Activated CD8-positive, alpha-beta memory T cell treated with anti-CD3 and anti-CD28 coated beads, Interleukin-2, amount 10 ng/mL, durations not matched to agents 7 days and 5 days (primary cell): ENCODE data around the gene EXOC6B. TPM values are rescaled to one million over a fixed set of nuclear protein-coding genes. Genes with fewer than 3 reads are reported as not detected.

Experiments
- ATAC-seq: fragments of 150-1000 bp; cut with Tn5 transposase; one replicate; pipeline ENCODE4 v1.10.0; 2021; ENCODE audit warnings: moderate library complexity
- CTCF ChIA-PET: fragments of 350-600 bp; sonication (Branson Sonifier 250); formaldehyde crosslinking; loops from one replicate; lab custom pipeline; 2021; ENCODE audit warnings: antibody characterized with exemption; lab: Charles Lee
- DNase-seq: peaks from one replicate; pipeline ENCODE4 v3.0.0-alpha.2; 2020
- H3K27ac Mint-ChIP-seq: one replicate; pipeline ENCODE4 v1.8.0; 2021; ENCODE audit warnings: mild to moderate bottlenecking, mixed read lengths
- H3K27me3 Mint-ChIP-seq: one replicate; pipeline ENCODE4 v1.8.0; 2021; ENCODE audit warnings: mixed read lengths
- H3K36me3 Mint-ChIP-seq: one replicate; pipeline ENCODE4 v1.8.0; 2021; ENCODE audit warnings: mild to moderate bottlenecking, mixed read lengths
- H3K4me1 Mint-ChIP-seq: one replicate; pipeline ENCODE4 v1.8.0; 2021; ENCODE audit warnings: mixed read lengths
- H3K4me3 Mint-ChIP-seq: one replicate; pipeline ENCODE4 v1.8.0; 2021; ENCODE audit warnings: mild to moderate bottlenecking, moderate library complexity, mixed read lengths
- H3K9me3 Mint-ChIP-seq: one replicate; pipeline ENCODE4 v1.8.0; 2022; ENCODE audit warnings: low read depth, mixed read lengths
- total RNA-seq, 2 experiments: library from RNA; stranded (reverse); gene quantifications; one replicate each; pipeline ENCODE4 v1.2.3, GENCODE V29; 2021

The EXOC6B gene
- total RNA-seq, 2 experiments from 2014 or later: 14.1 to 22.8 TPM

DNA sequence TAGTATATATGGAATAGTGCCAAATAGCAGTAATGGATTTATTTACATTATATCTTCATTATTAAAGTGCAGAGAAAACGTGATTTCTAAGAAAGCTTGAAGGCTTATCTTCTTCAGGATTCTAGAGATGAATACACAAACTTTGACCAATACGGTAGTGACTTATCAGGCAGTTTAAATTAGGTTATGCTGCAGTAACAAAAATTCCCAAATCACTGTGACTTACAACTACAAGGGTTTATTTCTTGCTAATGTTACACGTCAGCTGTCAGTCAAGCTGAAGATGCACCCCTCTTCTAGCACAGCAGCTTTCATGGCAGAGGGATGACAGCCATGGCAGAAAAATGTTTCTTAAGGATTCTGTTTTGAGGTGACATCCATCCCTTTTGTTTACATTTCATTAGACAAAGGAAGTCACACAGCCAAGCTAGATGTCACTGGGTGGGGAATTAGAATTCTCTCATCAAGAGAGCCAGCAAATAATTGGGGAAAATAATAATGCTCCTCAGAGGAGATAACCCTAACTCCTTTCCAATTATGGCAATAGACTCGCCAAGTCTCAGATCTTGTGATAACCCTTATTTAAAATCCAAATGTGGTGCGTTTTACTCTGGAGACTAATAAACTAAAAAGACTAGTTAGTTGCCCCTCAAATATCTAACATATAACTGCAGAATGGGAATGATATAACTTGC is 409.9 kb downstream of the EXOC6B start:
- no peaks in the 10 kb centered on the region for H3K4me1 Mint-ChIP-seq
- ATAC-seq (no peak), DNase-seq (no peak)
- no peaks in the 10 kb centered on the region for H3K27me3 Mint-ChIP-seq
- no peak overlapping the region for H3K27ac Mint-ChIP-seq
- H3K9me3 Mint-ChIP-seq: peaks cover 3% of the 10 kb centered on the region
- CTCF ChIA-PET: no interaction called here
- peaks cover under 1% of the 10 kb centered on the region for H3K36me3 Mint-ChIP-seq
- no peak overlapping the region for H3K4me3 Mint-ChIP-seq

DNA sequence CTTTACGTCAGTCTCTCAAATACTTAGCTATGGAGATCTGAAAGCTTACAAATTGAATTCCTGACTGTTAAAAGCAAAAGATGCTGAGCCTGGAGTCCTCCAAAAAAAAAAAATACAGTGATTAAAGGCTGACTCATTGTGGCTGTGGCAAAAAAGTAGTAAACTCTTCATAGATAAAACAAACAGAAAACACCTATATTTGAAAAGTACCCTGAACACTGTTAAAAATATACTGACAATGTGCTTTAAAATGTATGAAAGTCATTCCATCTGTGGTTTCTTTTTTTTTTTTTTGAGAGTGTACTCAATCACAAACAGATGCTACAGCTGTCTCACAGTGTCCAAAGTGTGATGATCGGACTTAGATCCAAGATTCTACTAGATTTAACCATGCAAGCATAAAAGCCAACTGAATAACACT is 410.6 kb downstream of the EXOC6B start:
- Mint-ChIP-seq H3K27me3 (no peaks in the 10 kb centered on the region), H3K27ac (no peak overlapping the region), H3K36me3 (no peaks in the 10 kb centered on the region), H3K4me3 (no peak overlapping the region), H3K9me3 (peaks cover 3% of the 10 kb centered on the region), H3K4me1 (no peaks in the 10 kb centered on the region)
- CTCF ChIA-PET: no interaction called here
- ATAC-seq: no peak
- DNase-seq: no peak

DNA sequence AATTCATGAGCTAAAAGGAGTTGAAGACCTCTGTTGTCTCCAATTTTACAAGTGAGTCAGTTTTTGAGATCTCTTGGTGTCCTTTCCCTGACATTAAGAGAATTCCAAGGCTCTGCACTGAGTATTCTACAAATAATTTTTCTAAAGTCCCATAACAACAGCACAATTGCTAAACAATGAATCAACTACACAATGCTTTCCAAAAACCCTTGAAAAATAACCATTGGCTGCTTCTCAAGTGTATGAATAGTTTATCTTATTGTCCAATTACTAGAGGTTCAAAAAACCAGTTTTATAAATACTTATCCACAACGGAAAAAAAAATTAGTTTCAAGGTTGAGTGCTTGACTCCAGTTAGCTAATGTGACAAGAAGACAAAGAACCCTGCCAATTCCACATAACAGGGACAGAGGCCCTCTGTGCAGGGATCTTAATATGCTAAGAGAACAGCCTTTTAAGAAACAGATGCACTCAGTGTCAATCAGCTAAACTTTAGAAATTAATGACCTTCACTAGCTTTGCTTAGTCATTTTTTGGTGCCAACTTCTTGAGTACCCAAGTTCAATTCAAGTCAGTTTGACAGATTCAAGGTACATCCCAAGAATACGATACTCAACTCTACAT is 411.6 kb downstream of the EXOC6B start:
- H3K4me1 Mint-ChIP-seq: no peaks in the 10 kb centered on the region
- ATAC-seq (no peak), DNase-seq (no peak)
- no peaks in the 10 kb centered on the region for H3K27me3 Mint-ChIP-seq
- peaks cover 1% of the 10 kb centered on the region for H3K36me3 Mint-ChIP-seq
- no peak overlapping the region for H3K27ac Mint-ChIP-seq
- CTCF ChIA-PET: no interaction called here
- peaks cover 3% of the 10 kb centered on the region for H3K9me3 Mint-ChIP-seq
- H3K4me3 Mint-ChIP-seq: no peak overlapping the region

DNA sequence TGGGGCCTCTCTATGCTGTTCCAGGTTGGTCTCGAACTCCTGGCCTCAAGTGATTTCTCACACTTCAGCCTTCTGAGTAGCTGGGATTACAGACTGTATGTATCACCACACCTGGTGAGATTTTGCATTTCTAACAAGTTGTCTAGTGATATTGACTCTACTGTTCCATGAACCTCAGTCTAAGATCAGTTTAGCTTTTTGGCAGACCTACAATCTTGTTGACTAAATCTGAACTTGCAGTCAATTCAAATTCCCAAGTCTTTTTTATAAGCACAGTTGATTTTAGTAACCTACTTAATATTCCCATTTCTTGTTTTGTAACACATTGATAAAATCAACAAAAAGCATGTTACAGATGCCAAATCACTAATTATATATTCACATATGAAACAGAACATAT is 412.1 kb downstream of the EXOC6B start:
- ATAC-seq (no peak), DNase-seq (no peak)
- Mint-ChIP-seq H3K4me1 (no peaks in the 10 kb centered on the region), H3K9me3 (peaks cover 3% of the 10 kb centered on the region), H3K4me3 (no peak overlapping the region), H3K27me3 (no peaks in the 10 kb centered on the region), H3K27ac (no peak overlapping the region), H3K36me3 (peaks cover 1% of the 10 kb centered on the region)
- CTCF ChIA-PET: no interaction called here

DNA sequence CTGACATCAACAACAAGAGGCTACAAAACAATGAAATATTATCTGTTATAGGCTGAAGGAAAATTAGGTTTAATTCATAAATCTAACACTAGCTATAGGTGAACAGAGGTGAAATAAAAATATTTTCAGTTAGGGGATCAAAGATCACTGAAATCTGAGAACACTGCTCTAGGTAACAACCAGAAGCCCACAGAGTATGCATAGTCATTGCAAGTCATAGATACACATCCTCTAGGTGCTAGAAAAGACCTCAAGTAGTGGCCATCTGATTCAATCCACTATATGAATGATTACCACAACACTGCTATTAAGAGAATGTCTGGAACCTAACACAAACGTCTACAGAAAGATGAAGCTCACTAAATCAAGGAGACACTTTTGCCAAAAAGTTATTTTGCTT is 413.6 kb downstream of the EXOC6B start:
- ATAC-seq: no peak
- H3K4me3 Mint-ChIP-seq: no peak overlapping the region
- CTCF ChIA-PET: no interaction called here

DNA sequence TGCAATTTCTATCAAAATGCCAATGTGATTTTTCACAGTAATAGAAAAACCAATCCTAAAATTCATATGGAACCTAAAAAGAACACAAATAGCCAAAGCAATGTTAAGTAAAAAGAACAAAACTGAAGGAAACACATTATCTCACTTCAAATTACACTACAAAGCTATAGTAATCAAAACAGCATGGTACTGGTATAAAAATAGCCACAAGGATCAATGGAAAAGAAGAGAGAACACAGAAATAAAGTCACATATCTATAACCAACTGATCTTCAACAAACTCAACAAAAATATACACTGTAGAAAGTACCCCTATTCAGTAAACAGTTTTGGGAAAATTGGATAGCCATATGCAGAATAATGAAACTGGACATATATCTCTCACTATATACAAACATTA is 426.0 kb downstream of the EXOC6B start:
- Mint-ChIP-seq H3K4me1 (no peaks in the 10 kb centered on the region), H3K27ac (no peak overlapping the region), H3K4me3 (no peak overlapping the region), H3K36me3 (peaks cover 2% of the 10 kb centered on the region), H3K9me3 (peaks cover 8% of the 10 kb centered on the region), H3K27me3 (no peaks in the 10 kb centered on the region)
- DNase-seq (no peak), ATAC-seq (no peak)
- CTCF ChIA-PET: no interaction called here

More for the DNA sequence above, 413.6 kb downstream of the EXOC6B start:
- peaks cover 1% of the 10 kb centered on the region for H3K36me3 Mint-ChIP-seq
- H3K27me3 Mint-ChIP-seq: no peaks in the 10 kb centered on the region
- H3K27ac Mint-ChIP-seq: no peak overlapping the region
- no peaks in the 10 kb centered on the region for H3K4me1 Mint-ChIP-seq
- peaks cover 3% of the 10 kb centered on the region for H3K9me3 Mint-ChIP-seq
- no peak for DNase-seq

DNA sequence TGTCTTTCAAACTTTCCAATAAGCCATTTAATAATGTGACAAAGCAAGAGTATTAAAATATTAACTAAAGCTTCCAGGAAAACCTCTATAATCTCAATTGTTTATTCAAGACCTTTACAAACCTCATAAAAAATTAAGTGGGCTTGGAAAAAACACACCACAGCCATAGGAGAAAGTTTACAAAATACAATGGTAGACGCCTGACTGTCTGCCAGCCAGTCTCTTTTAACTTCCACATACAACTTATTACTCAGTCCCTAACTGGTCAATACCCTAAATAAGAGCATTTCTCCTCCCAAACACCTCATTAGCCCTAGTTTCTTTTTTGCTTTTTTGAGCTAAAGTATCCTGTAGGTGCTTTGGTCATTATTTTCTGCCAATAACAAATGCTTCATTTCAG is 430.7 kb downstream of the EXOC6B start:
- ATAC-seq (no peak), DNase-seq (no peak)
- Mint-ChIP-seq H3K4me1 (no peaks in the 10 kb centered on the region), H3K9me3 (peaks cover 8% of the 10 kb centered on the region), H3K27ac (no peak overlapping the region), H3K27me3 (no peaks in the 10 kb centered on the region), H3K36me3 (no peaks in the 10 kb centered on the region), H3K4me3 (no peak overlapping the region)
- CTCF ChIA-PET: no interaction called here

DNA sequence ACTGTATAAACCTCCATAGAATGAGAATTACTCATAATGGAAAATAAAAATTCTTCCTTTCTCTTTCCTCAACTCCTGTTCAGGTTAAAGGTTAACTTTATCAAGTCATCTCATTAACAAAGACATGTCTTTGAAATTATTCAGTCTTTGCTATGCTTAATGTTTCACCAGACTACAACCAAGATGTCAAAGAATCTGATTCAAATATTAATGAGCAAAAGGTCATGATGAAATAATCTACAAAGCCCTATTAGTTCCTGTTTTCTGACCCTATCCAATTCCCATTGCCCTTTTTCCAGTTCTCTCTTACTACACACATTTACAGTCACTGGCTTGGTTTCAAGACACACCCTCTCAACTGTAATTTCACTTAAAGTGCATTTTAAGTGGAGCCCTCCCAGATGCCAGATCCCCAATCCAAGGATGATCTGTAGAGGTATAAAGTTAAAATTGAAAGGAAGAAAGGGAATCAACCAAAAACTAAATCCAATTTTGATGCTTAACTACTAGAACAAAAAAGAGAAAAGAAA is 431.2 kb downstream of the EXOC6B start:
- H3K27me3 Mint-ChIP-seq: no peaks in the 10 kb centered on the region
- CTCF ChIA-PET: no interaction called here
- no peak overlapping the region for H3K27ac Mint-ChIP-seq
- DNase-seq (no peak), ATAC-seq (no peak)
- H3K36me3 Mint-ChIP-seq: no peaks in the 10 kb centered on the region
- H3K9me3 Mint-ChIP-seq: peaks cover 9% of the 10 kb centered on the region
- no peak overlapping the region for H3K4me3 Mint-ChIP-seq
- H3K4me1 Mint-ChIP-seq: no peaks in the 10 kb centered on the region

DNA sequence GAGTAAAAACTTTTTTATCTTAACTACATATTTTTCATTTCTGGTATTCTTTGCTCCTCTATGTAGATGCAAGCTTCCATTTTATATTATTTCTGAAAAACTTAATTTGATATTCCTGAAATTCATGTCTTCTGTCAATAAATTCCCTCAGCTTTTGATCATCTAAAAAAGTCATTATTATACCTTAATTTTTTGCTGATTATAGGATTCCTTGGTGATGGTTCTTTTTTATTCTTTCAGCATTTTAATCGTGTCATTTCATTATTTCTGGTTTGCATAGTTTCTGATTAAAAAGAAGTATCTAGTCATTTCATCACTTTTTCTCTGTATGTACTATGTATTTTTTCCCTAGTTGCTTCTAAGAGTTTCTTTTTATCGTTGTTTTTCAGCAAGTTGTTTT is 436.4 kb downstream of the EXOC6B start:
- no peaks in the 10 kb centered on the region for H3K4me1 Mint-ChIP-seq
- peaks cover 3% of the 10 kb centered on the region for H3K36me3 Mint-ChIP-seq
- H3K27ac Mint-ChIP-seq: no peak overlapping the region
- no peak overlapping the region for H3K4me3 Mint-ChIP-seq
- H3K9me3 Mint-ChIP-seq: peaks cover 16% of the 10 kb centered on the region
- CTCF ChIA-PET: no interaction called here
- H3K27me3 Mint-ChIP-seq: no peaks in the 10 kb centered on the region
- DNase-seq (no peak), ATAC-seq (no peak)

DNA sequence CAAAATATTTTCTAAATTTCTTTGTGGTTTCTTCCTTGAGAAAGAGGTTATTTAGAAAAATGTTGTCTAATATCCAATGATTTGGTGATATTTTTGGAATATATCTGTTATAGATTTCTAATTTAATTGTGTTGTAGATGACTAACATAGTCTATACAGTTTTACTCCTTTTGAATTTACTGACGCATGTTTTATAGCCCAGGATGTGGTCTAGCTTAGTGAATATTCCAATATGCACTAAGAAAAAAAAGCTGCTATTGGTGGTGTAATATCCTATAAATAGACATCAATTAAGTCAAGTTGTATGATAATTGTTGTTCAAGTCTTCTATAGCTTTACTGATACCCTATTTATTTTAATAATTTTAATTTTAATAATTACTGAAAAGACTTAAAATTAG is 437.6 kb downstream of the EXOC6B start:
- H3K36me3 Mint-ChIP-seq: peaks cover 3% of the 10 kb centered on the region
- peaks cover 16% of the 10 kb centered on the region for H3K9me3 Mint-ChIP-seq
- no peak overlapping the region for H3K4me3 Mint-ChIP-seq
- ATAC-seq (no peak), DNase-seq (no peak)
- no peaks in the 10 kb centered on the region for H3K27me3 Mint-ChIP-seq
- no peak overlapping the region for H3K27ac Mint-ChIP-seq
- CTCF ChIA-PET: no interaction called here
- H3K4me1 Mint-ChIP-seq: no peaks in the 10 kb centered on the region

DNA sequence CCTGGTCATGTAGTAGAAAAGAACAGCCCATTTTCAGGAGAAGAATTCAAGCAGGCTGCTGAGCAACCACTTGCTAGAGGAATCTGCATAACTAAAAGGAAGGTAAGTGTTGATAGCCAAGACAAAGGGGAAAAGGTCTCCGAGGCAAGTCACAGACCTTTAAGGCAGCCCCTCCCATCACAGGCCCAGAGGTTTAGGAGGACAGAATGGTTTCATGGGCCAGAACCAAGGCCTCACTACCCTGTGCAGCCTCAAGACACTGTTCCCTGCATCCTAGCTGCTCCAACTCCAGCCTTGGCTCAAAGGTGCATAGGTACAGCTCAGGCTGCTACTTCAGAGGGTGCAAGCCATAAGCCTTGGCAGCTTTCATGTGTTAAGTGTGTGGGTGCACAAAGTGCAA is 439.5 kb downstream of the EXOC6B start:
- ATAC-seq: no peak
- Mint-ChIP-seq H3K27ac (no peak overlapping the region), H3K9me3 (peaks cover 15% of the 10 kb centered on the region), H3K27me3 (no peaks in the 10 kb centered on the region), H3K4me1 (no peaks in the 10 kb centered on the region), H3K4me3 (no peak overlapping the region), H3K36me3 (peaks cover 3% of the 10 kb centered on the region)
- DNase-seq: no peak
- CTCF ChIA-PET: no interaction called here

DNA sequence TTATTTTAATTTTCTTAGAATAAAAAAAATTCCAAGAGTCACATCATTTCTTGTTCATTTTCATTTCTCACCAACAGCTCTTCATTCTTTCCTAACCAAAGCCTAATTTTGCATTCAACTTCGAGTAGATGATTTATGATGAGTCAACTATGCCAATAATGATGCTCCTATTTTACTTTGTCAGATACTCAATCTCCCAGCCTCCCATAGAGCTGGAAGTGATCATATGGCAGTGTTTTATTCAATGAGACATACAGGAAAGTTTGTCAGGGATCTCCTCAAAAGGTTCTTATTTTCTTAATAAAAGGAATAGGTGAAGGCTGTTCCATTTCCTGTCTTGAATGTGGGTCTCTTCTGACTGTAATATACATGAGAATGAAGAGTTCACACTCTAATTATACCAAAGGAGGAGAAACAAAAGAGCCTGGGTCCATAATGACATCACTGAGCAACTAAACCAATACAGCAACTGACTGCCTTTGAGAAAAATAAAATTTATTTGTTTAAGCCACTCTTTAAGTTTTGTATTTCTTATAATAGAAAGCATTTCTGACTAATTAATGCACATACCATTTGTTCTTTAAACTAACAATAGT is 447.0 kb downstream of the EXOC6B start:
- peaks cover 2% of the 10 kb centered on the region for H3K36me3 Mint-ChIP-seq
- CTCF ChIA-PET: no interaction called here
- H3K4me1 Mint-ChIP-seq: no peaks in the 10 kb centered on the region
- no peak overlapping the region for H3K27ac Mint-ChIP-seq
- DNase-seq: no peak
- no peak for ATAC-seq
- H3K4me3 Mint-ChIP-seq: no peak overlapping the region
- H3K27me3 Mint-ChIP-seq: no peaks in the 10 kb centered on the region
- peaks cover 2% of the 10 kb centered on the region for H3K9me3 Mint-ChIP-seq

DNA sequence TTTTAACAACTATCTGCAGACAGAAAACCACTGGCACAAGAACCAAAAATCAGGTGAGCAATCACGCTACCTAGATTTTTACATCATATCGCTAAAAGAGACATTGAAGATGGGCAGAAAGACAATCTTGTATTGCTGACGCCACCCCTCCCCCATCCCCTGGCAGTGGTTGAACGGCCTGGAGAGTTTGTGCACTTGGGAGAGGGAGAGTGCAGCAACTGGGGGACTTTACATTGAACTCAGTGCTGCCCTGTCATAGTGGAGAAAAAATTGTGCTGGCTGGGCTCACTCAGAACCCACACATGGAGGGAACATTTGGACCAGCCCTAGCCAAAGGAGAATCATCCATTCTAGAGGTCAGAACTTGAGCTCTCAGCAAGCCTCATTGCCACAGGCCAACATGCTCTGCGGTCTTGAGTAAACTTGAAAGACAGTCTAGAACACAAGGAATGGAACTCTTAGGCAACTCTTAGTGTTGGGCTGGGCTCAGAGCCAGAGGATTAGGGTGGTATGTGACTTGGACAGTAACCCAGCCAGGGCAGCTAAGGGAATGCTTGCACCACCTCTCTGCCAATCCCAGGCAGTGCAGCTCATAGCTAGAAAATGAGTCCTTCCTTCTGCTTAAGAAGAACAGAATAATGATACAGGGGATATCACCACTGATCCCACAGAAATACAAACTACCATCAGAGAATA is 458.2 kb downstream of the EXOC6B start:
- H3K9me3 Mint-ChIP-seq: no peaks in the 10 kb centered on the region

More for the DNA sequence above, 458.2 kb downstream of the EXOC6B start:
- Mint-ChIP-seq H3K36me3 (peaks cover 2% of the 10 kb centered on the region), H3K4me1 (no peaks in the 10 kb centered on the region), H3K27me3 (no peaks in the 10 kb centered on the region), H3K27ac (no peak overlapping the region), H3K4me3 (no peak overlapping the region)
- DNase-seq (no peak), ATAC-seq (no peak)
- CTCF ChIA-PET: no interaction called here
